IPS-15b (cell line): Measurements from ENCODE around the gene LDLR.
"Not testable (repeated sequence)": the region's sequence is repeated elsewhere in the genome, so short reads cannot be mapped to it uniquely, and the experiment has no call there.

Experiments
- H3K27me3 ChIP-seq: one replicate; pipeline ENCODE4 v1.6.1; 2013; ENCODE audit warnings: low read length; ENCODE audit not compliant: control insufficient read depth, insufficient read depth
- H3K36me3 ChIP-seq: one replicate; pipeline ENCODE4 v1.6.1; 2013; ENCODE audit warnings: low read length; ENCODE audit not compliant: control insufficient read depth, insufficient read depth
- H3K4me1 ChIP-seq: one replicate; pipeline ENCODE4 v1.6.1; 2013; ENCODE audit warnings: mild to moderate bottlenecking, low read length; ENCODE audit not compliant: control insufficient read depth, insufficient read depth
- H3K4me3 ChIP-seq: one replicate; pipeline ENCODE4 v1.5.1; 2013; ENCODE audit warnings: low read depth, low read length
- H3K9ac ChIP-seq: one replicate; pipeline ENCODE4 v1.6.1; 2013; ENCODE audit warnings: low read depth, mild to moderate bottlenecking, low read length
- H3K9me3 ChIP-seq: one replicate; pipeline ENCODE4 v1.6.1; 2013; ENCODE audit warnings: mild to moderate bottlenecking, low read length; ENCODE audit not compliant: control insufficient read depth, insufficient read depth

LDLR gene

GRCh38 chr19:11169896-11170678 is 80.8 kb downstream of the LDLR start:
- Histone ChIP-seq H3K9me3 (no peaks in the 10 kb centered on the region), H3K9ac (no peak overlapping the region), H3K4me3 (no peak overlapping the region), H3K36me3 (peaks cover 28% of the 10 kb centered on the region), H3K4me1 (no peaks in the 10 kb centered on the region), H3K27me3 (no peaks in the 10 kb centered on the region)

GRCh38 chr19:11171144-11171543 is 81.9 kb downstream of the LDLR start:
- Histone ChIP-seq H3K4me1 (no peaks in the 10 kb centered on the region), H3K9me3 (no peaks in the 10 kb centered on the region), H3K27me3 (no peaks in the 10 kb centered on the region), H3K36me3 (peaks cover 30% of the 10 kb centered on the region), H3K9ac (no peak overlapping the region), H3K4me3 (no peak overlapping the region)

GRCh38 chr19:11172576-11172975 is 83.3 kb downstream of the LDLR start:
- Histone ChIP-seq H3K27me3 (no peaks in the 10 kb centered on the region), H3K4me1 (no peaks in the 10 kb centered on the region), H3K9me3 (no peaks in the 10 kb centered on the region), H3K36me3 (peaks cover 42% of the 10 kb centered on the region), H3K4me3 (no peak overlapping the region), H3K9ac (no peak overlapping the region)

- Histone ChIP-seq H3K36me3 (peaks cover 43% of the 10 kb centered on the region), H3K4me1 (no peaks in the 10 kb centered on the region)
Observed at GRCh38 chr19:11173516-11174155, 84.4 kb downstream of the LDLR start.

GRCh38 chr19:11174336-11174735 is 85.1 kb downstream of the LDLR start:
- Histone ChIP-seq H3K4me1 (no peaks in the 10 kb centered on the region), H3K36me3 (peaks cover 46% of the 10 kb centered on the region)

More at GRCh38 chr19:11173516-11174155, 84.4 kb downstream of the LDLR start:
- Histone ChIP-seq H3K27me3 (no peaks in the 10 kb centered on the region), H3K4me3 (no peak overlapping the region), H3K9ac (no peak overlapping the region), H3K9me3 (no peaks in the 10 kb centered on the region)

GRCh38 chr19:11175920-11176319 is 86.7 kb downstream of the LDLR start:
- H3K9ac ChIP-seq: no peak overlapping the region
- no peaks in the 10 kb centered on the region for H3K9me3 ChIP-seq
- H3K27me3 ChIP-seq: no peaks in the 10 kb centered on the region
- H3K36me3 ChIP-seq: peaks cover 48% of the 10 kb centered on the region
- H3K4me1 ChIP-seq: no peaks in the 10 kb centered on the region
- H3K4me3 ChIP-seq: no peak overlapping the region

More at GRCh38 chr19:11174336-11174735, 85.1 kb downstream of the LDLR start:
- Histone ChIP-seq H3K27me3 (no peaks in the 10 kb centered on the region), H3K9ac (no peak overlapping the region), H3K9me3 (no peaks in the 10 kb centered on the region), H3K4me3 (no peak overlapping the region)

GRCh38 chr19:11176466-11177193 is 87.4 kb downstream of the LDLR start:
- H3K4me1 ChIP-seq: no peaks in the 10 kb centered on the region
- no peaks in the 10 kb centered on the region for H3K9me3 ChIP-seq
- no peak overlapping the region for H3K9ac ChIP-seq
- peaks cover 48% of the 10 kb centered on the region for H3K36me3 ChIP-seq
- no peak overlapping the region for H3K4me3 ChIP-seq
- no peaks in the 10 kb centered on the region for H3K27me3 ChIP-seq

- H3K36me3 ChIP-seq: peaks cover 44% of the 10 kb centered on the region
- no peaks in the 10 kb centered on the region for H3K4me1 ChIP-seq
- H3K27me3 ChIP-seq: no peaks in the 10 kb centered on the region
- H3K4me3 ChIP-seq: no peak overlapping the region
- H3K9me3 ChIP-seq: no peaks in the 10 kb centered on the region
- H3K9ac ChIP-seq: no peak overlapping the region
Observed at GRCh38 chr19:11177592-11177991, 88.3 kb downstream of the LDLR start.

- peaks cover 29% of the 10 kb centered on the region for H3K36me3 ChIP-seq
- H3K9ac ChIP-seq, H3K9me3 ChIP-seq: not testable (repeated sequence)
Observed at GRCh38 chr19:11179145-11179465, 89.8 kb downstream of the LDLR start.

GRCh38 chr19:11179716-11180297 is 90.5 kb downstream of the LDLR start:
- Histone ChIP-seq H3K4me3 (no peak overlapping the region), H3K36me3 (peaks cover 23% of the 10 kb centered on the region), H3K27me3 (no peaks in the 10 kb centered on the region), H3K9me3 (no peaks in the 10 kb centered on the region), H3K9ac (no peak overlapping the region), H3K4me1 (no peaks in the 10 kb centered on the region)

More at GRCh38 chr19:11179145-11179465, 89.8 kb downstream of the LDLR start:
- H3K4me1 ChIP-seq, H3K27me3 ChIP-seq, H3K4me3 ChIP-seq: not testable (repeated sequence)

- H3K9me3 ChIP-seq: no peaks in the 10 kb centered on the region
- H3K4me1 ChIP-seq: no peaks in the 10 kb centered on the region
- no peak overlapping the region for H3K9ac ChIP-seq
- H3K4me3 ChIP-seq: no peak overlapping the region
- peaks cover 23% of the 10 kb centered on the region for H3K36me3 ChIP-seq
- H3K27me3 ChIP-seq: no peaks in the 10 kb centered on the region
Observed at GRCh38 chr19:11180346-11180745, 91.1 kb downstream of the LDLR start.
